Ammon's horn (tissue), 1 donor: Measurements from ENCODE around the gene MLLT3.

Experiments used
- DNase-seq: peaks from one replicate; pipeline ENCODE4 v3.0.0-alpha.2; 2016; ENCODE audit warnings: low spot score

The MLLT3 gene

DNA sequence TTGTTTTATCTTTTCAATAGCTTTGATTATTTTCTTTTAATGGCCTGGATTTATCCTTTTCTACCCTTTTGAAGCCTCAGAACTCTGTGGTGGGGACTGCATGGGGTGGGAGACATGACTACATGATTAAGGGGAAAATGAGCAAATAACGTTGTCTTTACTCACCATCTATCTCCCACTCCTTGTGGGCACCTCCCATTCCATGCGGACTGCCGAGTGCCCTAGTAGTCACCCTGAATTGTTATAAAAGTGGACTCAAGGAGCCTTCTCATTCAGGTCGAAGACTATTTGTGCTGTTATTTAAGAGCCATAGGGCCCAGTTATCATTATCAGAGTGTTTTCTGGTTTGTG, 281.8 kb downstream of the MLLT3 start:
- DNase-seq, result no peak

DNA sequence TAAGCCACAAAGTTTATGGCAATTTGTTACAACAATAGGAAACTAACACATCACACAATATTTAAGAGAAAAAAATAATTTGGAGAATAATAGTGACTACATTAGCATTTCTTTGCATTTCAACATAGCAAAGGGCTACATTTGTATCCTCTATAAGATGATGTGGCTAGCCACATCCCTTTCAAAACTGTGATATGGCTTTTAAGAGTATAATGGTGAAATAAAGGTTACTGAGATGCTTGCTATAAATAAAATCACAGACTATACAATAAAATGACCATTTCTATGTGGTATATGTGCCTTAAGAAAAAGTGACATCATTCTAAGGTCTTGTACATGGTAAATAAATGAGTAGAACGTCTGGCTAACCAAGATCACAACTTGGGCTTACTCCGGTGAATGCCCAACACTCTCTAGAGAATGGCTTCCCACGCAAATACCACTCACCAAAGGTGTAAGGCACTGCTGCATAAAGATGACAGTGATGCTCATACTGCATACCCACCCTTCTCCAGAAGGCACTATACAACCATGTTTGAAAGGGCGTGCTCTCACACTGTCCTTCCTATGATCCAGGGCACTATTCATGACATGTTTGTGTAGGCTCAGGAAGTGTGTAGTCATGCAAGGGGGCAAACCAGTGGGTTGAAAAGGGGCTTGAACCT, 286.5 kb downstream of the MLLT3 start:
- DNase-seq, result no peak

DNA sequence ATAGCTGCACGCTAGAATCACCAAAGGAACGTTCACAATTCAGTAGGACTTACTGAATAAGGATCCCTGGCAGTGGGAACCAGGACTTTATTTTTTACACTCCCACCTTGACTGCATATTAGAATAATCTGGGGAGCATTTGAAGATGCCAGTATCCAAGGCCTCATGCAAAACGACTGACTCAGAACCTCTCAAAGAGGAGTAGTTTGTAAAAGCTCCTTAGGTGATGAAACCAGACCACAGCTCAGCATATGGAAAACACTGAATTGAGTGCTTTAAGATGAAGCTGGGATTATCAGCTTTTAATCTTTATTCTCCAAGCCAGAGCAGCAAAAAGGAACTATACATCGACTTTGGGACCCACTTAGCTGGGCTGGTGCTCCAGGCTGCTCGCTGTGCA, 288.3 kb downstream of the MLLT3 start:
- no peak for DNase-seq

DNA sequence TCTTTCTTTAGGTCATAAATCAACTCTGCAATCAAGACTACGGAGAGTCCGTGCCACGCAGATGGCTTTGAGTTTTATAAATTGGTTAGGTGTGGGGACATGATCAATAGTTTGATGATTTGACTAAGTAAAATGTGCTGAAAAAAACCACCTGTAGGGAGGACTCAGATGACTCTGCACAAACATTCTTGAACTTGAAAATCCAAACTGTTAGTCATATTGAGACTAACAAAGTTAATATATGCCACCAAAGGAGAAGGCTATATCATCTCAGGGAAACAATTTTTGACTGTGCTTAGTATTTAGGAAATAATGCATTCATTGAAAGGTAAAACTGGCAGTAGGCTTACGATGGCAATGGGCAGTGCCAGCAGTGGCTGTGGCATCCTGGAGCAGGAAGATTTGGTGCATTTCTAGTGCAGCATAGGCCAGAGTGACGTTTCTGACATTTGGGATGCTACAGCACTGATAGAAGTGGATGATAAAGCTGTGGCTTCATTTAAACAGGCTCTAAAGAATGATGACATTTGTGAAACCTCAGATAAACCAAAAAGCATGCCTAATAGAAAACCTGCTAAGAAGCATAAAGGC, 291.1 kb downstream of the MLLT3 start:
- DNase-seq, result no peak

DNA sequence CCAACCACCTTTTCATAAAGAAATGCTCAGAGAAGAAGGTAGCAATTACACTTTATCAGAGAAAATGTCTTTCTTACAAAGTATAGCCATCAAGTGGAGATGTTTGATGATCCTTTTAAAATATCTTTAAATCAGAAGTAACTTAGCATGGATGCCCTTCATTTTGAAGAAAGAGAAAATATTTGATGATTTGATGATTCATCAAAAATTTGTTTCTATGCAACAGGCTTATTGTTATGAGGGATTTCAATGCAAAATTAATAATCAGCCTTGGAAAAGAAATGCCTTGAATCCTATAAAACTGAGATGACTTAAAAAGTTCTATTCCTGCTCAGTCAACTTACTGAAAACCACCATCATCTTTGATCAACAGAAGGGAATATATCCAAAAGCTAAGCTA, 291.6 kb downstream of the MLLT3 start:
- DNase-seq, result no peak

DNA sequence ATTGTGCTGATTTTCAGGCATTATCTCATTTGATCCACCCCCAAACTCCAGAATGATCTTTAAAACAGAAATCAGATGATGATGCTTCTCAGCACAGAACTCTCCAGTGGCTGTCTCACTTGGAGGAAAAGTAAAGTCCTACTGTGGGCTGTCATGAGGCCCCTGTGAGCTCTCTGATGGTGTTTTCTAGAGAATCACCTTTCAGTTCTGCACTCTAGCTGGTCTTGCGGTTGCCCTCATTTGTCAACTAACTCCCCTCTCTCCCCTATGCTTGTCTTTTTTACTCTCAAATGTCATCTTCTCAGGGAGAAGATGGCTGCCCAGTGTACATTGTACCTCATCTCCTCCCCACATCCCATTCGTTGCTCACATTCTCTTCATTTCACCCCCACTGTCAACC, 295.8 kb downstream of the MLLT3 start:
- DNase-seq, result no peak

DNA sequence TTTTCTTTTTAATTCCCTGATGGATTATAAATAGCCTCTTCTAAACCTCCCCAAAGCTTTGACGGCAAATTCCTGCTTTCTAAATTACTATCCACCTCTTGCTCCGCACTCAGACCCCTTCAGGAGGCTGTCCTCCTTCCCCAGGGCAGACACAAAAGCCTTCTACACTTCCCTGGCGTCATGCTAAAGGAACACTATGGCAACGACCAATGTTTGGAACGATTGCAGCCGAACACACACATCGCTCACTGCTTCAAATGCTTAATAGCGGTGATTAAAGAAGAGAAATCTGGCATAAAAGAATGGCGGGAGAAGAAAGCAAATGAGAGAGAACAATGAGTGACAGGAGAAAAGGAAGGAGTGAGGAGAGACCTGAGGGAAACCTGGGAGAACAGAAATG, 297.3 kb downstream of the MLLT3 start:
- DNase-seq, result no peak

DNA sequence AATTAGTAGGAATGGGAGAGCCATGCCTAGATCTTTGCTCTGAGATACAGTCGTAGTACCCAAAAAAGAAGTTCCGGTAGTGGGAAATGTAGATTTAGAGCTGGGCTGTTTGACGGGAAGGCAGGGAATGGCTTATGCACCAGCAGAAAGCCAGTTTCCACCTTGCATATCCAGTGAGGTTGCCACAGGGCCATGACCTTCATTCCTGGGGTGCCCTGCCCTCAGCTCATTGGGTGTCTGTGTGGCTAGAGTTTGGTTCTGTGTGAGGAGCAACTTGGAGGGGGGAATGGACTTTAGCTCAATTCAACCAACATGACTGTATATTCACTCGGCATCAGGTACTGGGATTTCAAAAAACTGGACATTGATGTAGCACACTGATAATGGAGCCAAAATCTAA, 300.1 kb downstream of the MLLT3 start:
- no peak for DNase-seq

DNA sequence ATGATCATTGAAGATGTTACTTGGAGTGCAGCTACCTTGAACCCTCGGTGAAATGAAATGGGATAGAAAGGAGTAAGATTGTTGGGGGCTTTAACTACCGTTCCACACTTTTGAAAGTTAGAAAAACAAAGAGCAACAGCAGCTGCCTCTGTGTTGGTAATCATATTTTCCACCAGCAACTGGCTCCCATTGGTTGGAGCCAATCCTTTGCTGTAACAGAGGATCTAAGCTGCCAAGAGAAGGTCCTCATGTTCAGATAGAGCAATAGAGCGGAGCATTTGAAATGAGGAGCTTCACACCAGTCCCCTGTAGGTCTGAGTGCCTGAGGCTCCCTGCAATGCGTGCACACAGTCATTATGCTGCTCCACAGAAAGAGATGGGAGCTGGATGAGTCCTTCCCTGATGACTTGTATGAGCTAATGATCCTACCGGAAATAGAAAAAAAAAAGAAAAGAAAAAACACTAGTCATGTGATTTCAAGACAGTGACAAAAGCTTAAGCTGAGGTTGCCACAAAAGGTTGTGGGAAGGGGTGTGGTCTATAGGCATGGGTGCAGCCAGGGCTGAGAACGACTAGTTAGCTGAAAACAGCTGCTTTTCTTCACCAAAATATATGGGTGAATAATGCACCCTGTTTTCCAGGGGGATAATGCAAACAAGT, 300.7 kb downstream of the MLLT3 start:
- DNase-seq, result no peak

DNA sequence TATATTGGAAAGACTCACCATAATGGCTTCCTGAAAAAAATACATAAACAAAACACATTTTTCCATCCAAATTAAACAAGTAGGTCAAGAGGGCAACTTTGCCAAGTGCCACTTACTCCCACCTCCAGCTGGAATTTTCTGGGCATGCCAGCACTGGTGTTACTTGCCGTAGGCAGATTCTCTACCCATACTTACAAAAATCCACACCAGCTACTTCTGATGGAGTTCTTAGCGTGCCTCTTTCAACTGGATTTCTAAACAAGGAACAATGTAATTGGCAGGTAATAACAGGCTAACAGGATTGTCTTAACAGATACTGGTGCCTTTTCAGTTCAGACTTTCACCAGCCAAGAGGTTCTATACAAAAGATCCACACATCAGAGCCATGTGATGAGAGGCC, 301.4 kb downstream of the MLLT3 start:
- DNase-seq, result no peak

DNA sequence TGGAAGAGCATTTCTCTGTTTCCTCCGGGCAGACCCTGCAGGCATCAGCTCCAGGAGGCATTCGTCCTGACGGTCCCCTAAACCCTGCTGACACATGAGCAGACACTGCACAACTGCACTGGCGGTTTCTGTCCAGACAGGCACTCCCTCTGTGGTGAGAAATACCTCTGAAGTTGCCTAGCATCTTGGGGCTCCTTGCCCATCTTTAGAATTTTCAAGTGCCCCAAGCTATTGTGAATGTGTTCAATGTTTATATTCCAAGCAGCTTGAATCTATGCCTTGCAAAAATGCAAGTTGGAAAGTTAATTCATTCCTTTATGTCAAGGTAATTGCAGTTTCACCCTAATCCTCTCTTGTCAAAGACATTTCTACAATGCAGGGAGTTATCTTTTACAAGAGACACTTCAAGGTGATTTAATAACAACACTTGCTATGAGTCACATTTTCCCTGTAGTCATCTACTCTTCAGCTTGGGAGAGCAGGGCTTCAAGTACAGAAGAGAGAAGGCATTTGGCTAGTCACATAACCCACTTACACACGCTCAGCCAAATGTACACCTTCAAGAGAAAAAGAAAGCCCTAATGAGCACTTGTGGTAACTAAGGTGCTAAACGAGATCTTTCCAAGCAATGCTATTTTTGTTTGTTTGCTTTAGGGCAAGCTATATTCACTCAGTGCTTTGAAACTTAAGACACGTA, 302.5 kb downstream of the MLLT3 start:
- no peak for DNase-seq

DNA sequence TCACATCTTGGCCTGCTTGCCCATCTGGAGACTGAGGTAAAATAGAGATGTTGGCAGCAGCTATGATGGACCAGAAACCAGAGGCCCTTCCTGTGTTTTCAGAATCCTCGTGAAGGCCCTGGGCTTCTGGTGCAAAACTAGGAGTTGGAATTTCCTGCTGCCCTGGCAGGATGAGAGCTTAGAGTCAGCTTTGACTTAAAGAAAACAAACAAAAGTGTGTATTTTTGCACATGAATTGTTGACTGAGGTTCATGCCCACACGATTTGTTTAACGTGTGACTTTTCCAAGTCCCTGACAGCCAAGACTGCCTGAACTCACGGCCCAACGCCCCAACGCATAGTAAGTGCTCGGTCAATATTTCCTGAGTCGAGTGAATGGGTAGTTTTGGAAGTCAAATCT, 303.1 kb downstream of the MLLT3 start:
- no peak for DNase-seq

DNA sequence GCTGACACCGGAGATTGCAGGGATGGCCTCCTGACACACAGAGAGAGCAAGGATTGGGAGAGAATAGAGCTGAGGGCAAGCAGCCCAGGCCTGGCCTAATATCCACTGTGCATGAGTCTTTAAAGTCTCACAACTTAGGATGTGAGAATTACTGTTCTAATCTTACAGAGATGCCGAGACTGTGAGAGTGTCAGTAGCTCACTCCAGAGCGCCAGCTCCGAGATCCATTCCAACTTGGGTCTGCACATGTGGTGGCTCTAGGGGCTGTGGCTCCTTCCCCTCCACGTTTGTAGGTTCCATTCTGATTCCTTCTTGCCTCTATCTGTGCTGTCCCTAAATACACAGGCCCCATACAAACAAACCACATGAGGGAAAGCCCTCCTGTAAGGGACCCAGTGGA, 304.6 kb downstream of the MLLT3 start:
- DNase-seq, result no peak

DNA sequence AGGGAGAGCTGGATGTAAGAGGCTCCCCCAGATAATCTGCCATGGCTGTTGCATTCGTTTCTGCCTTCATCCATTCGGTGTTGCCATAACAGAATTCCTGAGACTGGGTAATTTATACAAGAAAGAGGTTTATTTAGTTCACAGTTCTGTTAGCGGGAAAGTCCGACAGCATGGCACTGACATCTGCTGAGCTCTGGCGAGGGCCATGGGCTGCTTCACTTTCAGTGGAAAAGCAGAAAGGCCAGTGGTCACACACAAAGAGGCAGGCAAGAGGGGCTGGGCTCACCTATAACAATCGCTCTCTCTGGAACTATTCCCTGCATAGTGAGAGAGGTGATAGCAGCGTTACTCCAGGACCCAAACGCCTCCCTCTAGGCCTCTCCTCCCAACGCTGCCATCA, 305.9 kb downstream of the MLLT3 start:
- DNase-seq, result no peak

DNA sequence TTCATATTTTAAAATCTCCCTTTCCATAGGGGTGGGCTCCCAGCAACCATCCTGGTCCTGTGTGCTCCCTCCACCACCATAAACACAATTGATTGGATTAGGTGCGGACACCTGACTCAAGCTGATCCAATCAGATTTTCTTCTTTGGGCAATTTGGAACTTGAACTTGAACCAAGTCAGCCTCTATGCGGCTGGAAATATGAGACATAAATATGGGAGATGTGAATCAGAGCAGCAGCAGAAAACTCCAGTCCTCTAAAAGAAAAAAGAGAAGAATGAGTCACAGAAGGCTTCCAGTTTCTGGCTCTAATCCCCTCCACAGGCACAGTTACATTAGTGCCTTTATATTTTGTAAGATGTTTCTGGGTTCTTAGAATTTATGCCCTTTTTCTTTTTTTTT, 306.6 kb downstream of the MLLT3 start:
- no peak for DNase-seq

DNA sequence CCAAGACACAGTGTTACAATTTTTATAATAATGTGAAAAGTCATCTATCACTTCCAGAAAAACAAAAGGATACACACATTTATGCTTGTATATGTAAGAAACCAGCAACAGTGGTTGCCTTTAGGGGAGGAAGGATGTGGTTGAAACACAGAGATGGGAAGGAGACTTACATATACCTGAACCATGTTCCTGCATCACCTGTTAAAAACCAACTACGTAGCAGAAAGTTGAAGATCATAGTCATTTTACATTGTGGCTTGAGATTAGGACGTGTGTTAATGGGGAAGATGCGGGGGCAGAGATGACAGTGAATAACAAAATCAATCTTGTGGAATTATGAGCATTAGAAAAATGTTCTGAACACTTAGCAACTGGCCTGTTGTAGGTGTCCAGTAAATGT, 307.3 kb downstream of the MLLT3 start:
- DNase-seq, result no peak

DNA sequence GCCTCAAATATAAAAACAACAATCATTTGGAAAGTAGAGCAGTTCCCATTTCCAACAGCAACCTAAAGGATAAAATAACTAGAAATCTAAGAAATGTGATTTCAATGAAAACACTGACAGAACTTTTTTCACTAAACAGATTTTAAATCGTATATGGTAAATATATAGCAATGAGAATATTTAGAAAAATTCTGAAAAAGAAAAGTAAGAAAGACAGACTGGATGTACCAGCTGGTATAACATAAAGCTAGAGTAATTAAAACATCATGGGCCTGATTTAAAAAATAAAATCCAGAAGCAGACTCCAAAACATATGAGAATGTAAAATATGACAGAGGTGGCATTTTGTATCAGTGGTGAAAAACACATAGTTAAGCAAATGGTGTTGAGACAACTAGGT, 308.9 kb downstream of the MLLT3 start:
- no peak for DNase-seq

DNA sequence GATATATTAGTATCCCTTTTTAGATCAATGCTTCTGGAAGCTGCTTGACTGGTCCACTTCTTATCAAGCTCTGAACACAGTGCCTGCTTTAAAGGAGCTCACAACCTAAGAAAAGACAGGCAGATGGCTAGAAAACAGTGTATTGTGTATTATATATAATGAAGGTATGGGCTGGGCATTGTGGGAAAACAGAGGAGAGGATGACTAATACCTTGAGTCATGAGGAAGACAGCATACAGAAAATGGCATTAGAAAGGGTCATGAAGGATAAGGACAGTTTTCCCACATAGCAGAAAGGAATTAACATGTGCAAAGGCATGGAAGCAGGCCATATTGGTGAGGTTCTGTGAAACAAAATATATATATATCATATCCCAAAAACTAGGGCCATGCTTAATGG, 309.6 kb downstream of the MLLT3 start:
- DNase-seq, result no peak

DNA sequence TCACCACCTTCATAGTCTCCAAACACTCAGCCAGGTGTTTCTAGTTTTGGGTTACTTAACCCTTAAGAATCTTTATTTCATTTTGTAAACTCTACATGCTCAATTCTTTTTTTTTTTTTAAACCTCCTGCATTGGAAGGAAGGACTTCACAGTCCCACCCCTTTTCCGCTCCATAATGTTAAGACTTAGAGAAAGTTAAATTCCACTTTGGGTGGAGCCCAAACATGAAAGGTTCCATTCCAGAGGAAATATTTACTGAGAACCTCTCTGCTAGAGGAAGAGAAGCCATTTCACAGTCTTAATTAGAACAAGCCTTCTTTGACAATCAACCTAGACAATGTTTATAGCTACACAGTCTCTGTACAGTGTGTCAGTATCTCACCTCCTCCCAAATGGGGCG, 312.3 kb downstream of the MLLT3 start:
- DNase-seq, result no peak

DNA sequence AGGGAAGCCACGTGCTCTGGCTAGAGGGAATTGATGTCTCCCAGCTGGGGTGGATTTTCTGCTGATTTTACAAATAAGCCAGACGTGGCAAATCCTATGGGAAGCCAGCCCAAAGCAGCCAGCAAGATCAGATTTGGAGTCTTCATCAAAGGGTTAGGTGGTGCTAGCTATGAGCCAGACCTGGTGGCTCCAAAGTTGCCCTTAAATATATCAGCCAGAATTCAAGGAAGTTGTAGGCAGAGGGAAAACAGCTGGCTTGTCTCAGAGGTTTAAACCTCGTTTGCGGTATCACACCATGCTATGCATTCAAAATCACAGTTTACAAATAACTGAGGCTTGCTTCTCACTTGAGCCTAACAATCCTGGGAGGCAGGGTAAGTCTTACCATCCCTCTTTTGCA, 313.2 kb downstream of the MLLT3 start:
- no peak for DNase-seq

DNA sequence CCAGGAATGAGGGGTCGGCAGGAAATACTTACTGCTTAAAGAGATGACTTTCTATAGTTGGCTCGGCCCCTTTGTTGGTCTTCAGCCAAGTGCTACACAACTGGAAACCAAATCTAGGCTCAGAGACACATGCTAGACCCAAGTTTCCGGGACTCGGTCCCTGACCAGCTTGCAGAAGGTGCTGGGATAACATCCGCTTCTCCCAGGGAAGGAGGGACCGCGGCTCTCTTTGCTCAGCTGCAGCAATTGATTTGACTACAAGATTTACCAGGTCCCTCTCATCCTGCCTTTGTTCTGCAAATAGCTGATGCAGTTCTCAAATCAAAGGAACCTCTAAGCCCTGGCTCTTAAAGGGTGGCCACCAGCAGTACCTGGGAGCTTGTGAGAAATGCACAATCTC, 314.7 kb downstream of the MLLT3 start:
- no peak for DNase-seq

DNA sequence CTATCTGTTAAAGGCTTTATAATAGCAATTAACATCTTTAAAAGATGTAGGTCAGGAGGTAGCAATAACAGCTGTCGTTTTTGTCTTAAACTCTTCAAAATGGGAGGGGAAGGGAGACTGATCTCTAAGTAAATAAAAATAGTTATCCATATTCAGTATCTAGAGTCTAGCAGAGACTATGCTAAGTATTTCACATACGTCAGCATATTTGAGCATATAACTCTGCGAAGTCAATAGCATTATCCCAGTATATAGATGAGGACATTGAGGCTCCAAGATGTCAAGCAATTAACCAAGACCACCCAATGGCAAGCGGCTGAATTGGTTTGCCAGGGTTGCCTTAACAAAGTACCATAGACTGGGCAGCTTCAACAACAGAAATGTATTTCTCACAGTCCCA, 316.8 kb downstream of the MLLT3 start:
- DNase-seq, result no peak

DNA sequence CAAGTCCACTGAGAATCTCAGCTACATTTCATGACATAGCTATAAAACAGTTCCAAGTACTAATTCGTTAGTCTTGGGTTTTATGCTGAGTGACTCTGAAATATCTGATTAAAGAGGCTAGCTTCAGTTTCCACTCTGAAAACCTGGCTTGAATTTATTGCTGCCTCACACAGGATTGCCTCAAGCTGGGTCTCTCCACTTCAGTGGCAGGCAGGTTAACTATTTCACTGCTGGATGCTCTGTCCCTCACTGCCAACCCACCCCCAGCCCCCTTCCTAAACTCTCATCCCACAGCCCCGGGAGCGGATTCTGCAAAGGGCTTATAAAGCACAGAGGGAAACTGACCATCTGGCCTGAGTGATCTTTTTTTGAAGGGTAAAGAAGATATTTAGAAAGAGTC, 318.3 kb downstream of the MLLT3 start:
- no peak for DNase-seq
